Hepatocyte (in vitro differentiated cells): ENCODE results near the gene BAG5.

ENCODE experiments used
- EZH2 ChIP-seq: fragments of 200-600 bp; sonication (generic); IDR thresholded peaks from 2 replicates; pipeline ENCODE4 v1.6.1; 2016; ENCODE audit warnings: antibody characterized with exemption, mild to moderate bottlenecking, borderline replicate concordance
- TF ChIP-seq, protein P1 (sequence below): fragments of 200-600 bp; sonication (generic); IDR thresholded peaks from 2 replicates; pipeline ENCODE4 v1.5.1; 2016; ENCODE audit warnings: antibody characterized with exemption, mild to moderate bottlenecking; ENCODE audit not compliant: poor library complexity

- no peak for TF ChIP-seq EZH2
- TF ChIP-seq, protein P1, sequence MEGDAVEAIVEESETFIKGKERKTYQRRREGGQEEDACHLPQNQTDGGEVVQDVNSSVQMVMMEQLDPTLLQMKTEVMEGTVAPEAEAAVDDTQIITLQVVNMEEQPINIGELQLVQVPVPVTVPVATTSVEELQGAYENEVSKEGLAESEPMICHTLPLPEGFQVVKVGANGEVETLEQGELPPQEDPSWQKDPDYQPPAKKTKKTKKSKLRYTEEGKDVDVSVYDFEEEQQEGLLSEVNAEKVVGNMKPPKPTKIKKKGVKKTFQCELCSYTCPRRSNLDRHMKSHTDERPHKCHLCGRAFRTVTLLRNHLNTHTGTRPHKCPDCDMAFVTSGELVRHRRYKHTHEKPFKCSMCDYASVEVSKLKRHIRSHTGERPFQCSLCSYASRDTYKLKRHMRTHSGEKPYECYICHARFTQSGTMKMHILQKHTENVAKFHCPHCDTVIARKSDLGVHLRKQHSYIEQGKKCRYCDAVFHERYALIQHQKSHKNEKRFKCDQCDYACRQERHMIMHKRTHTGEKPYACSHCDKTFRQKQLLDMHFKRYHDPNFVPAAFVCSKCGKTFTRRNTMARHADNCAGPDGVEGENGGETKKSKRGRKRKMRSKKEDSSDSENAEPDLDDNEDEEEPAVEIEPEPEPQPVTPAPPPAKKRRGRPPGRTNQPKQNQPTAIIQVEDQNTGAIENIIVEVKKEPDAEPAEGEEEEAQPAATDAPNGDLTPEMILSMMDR = no peak
These were observed 31.1 kb upstream of the BAG5 start for GRCh38 chr14:103593577-103593976.
